ENCODE measurements around the gene METTL15. TPM values are rescaled to one million over a fixed set of nuclear protein-coding genes. Genes with fewer than 3 reads are reported as not detected.
"Not testable (repeated sequence)": the region's sequence is repeated elsewhere in the genome, so short reads cannot be mapped to it uniquely, and the experiment has no call there.

The METTL15 gene
- total and polyA plus RNA-seq, 10 donors = 3.7 to 23.7 (median 15.5) TPM

- TF ChIP-seq POLR2AphosphoS5 (IDR thresholded peaks at IDR 0.05) (no peak), CTCF (IDR thresholded peaks at IDR 0.05 in 8 of 11, conservative IDR thresholded peaks at IDR 0.05 in 3 of 11) (no peak), POLR2A (IDR thresholded peaks at IDR 0.05) (no peak)
- Histone ChIP-seq H3K27ac (no peak overlapping the region), H3K4me1 (no peaks in the 10 kb centered on the region), H3K4me3 (no peak overlapping the region), H3K36me3 (no peaks in the 10 kb centered on the region), H3K27me3 (replicated peaks in 1 of 7) (no peaks in the 10 kb centered on the region), H3K9me3 (peaks cover 0 to 12% (median 3%) of the 10 kb centered on the region in 8 donors)
- intact Hi-C loops (cut with DNase I; ENCODE audit: low total_unique reads) = no loop called here
- DNase-seq = no peak
These were observed 166.0 kb downstream of the METTL15 start for GRCh38 chr11:28274216-28274615.

GRCh38 chr11:28284196-28284595, 176.0 kb downstream of the METTL15 start:
- no peaks in the 10 kb centered on the region for H3K36me3 ChIP-seq
- H3K9me3 ChIP-seq = no peaks in the 10 kb centered on the region
- intact Hi-C loops (cut with DNase I; ENCODE audit: low total_unique reads) = no loop called here
- H3K4me3 ChIP-seq = no peak overlapping the region
- no peak overlapping the region for H3K27ac ChIP-seq
- H3K27me3 ChIP-seq (replicated peaks in 1 of 7) = no peaks in the 10 kb centered on the region
- no peak for DNase-seq
- WGBS, 5 donors = 94 to 97% (median 96%) methylated on average over 1 of the region's 1 CpG
- TF ChIP-seq POLR2A (IDR thresholded peaks at IDR 0.05) (no peak), CTCF (IDR thresholded peaks at IDR 0.05 in 8 of 11, conservative IDR thresholded peaks at IDR 0.05 in 3 of 11) (no peak), POLR2AphosphoS5 (IDR thresholded peaks at IDR 0.05) (no peak)
- H3K4me1 ChIP-seq = no peaks in the 10 kb centered on the region

GRCh38 chr11:28289444-28289843, 181.3 kb downstream of the METTL15 start:
- no peak for DNase-seq
- TF ChIP-seq POLR2A (IDR thresholded peaks at IDR 0.05) (no peak), CTCF (IDR thresholded peaks at IDR 0.05 in 8 of 11, conservative IDR thresholded peaks at IDR 0.05 in 3 of 11) (no peak), POLR2AphosphoS5 (IDR thresholded peaks at IDR 0.05) (no peak)
- H3K9me3 ChIP-seq = peaks cover 0 to 4% (median 0%) of the 10 kb centered on the region in 8 donors
- peaks cover 0 to 32% (median 2%) of the 10 kb centered on the region in 6 donors for H3K36me3 ChIP-seq
- intact Hi-C loops (cut with DNase I; ENCODE audit: low total_unique reads) = no loop called here
- H3K4me3 ChIP-seq = no peak overlapping the region
- 89 to 97% (median 95%) methylated on average over 1 of the region's 1 CpG for WGBS, 5 donors
- H3K27ac ChIP-seq = no peak overlapping the region
- H3K4me1 ChIP-seq = no peaks in the 10 kb centered on the region
- no peaks in the 10 kb centered on the region for H3K27me3 ChIP-seq (replicated peaks in 1 of 7)

GRCh38 chr11:28290995-28291394, 182.8 kb downstream of the METTL15 start:
- H3K4me3 ChIP-seq; H3K4me1 ChIP-seq; H3K27me3 ChIP-seq (replicated peaks in 1 of 7); DNase-seq; H3K9me3 ChIP-seq; intact Hi-C loops (cut with DNase I; ENCODE audit: low total_unique reads); H3K27ac ChIP-seq: not testable (repeated sequence)
- peaks cover 0 to 45% (median 2%) of the 10 kb centered on the region in 6 donors for H3K36me3 ChIP-seq
- WGBS, 5 donors = 93 to 99% (median 96%) methylated on average over 7 of the region's 7 CpGs

- no peak for TF ChIP-seq POLR2AphosphoS5 (IDR thresholded peaks at IDR 0.05)
- no peak for TF ChIP-seq CTCF (IDR thresholded peaks at IDR 0.05 in 8 of 11, conservative IDR thresholded peaks at IDR 0.05 in 3 of 11)
- TF ChIP-seq POLR2A (IDR thresholded peaks at IDR 0.05) = no peak
- peaks cover 0 to 4% (median 0%) of the 10 kb centered on the region in 8 donors for H3K9me3 ChIP-seq
- H3K4me1 ChIP-seq = no peaks in the 10 kb centered on the region
- H3K4me3 ChIP-seq = no peak overlapping the region
- intact Hi-C loops (cut with DNase I; ENCODE audit: low total_unique reads) = no loop called here
- peaks cover 0 to 74% (median 15%) of the 10 kb centered on the region in 6 donors for H3K36me3 ChIP-seq
- no peak for DNase-seq
- no peaks in the 10 kb centered on the region for H3K27me3 ChIP-seq (replicated peaks in 1 of 7)
- WGBS, 5 donors = 84 to 89% (median 88%) methylated on average over 2 of the region's 2 CpGs
- no peak overlapping the region for H3K27ac ChIP-seq
These were observed 188.2 kb downstream of the METTL15 start for GRCh38 chr11:28296426-28296825.
